HEK293 (cell line): ENCODE results near the gene ATP2A3.

Experiments used
- CTCF ChIP-seq: fragments of 450-650 bp; formaldehyde crosslinking; IDR thresholded peaks from 2 replicates; pipeline ENCODE4 v1.5.1; 2016; ENCODE audit warnings: missing biosample characterization, missing genetic modification characterization
- ELK4 ChIP-seq: IDR thresholded peaks from 2 replicates; pipeline ENCODE4 v1.6.1; 2011; ENCODE audit warnings: mild to moderate bottlenecking, low read depth, low read length, borderline replicate concordance
- KLF1 ChIP-seq: fragments of 450-650 bp; formaldehyde crosslinking; IDR thresholded peaks from 2 replicates; pipeline ENCODE4 v1.5.1; 2016; ENCODE audit warnings: missing biosample characterization, missing genetic modification characterization
- REPIN1 ChIP-seq: fragments of 450-650 bp; formaldehyde crosslinking; IDR thresholded peaks from 2 replicates; pipeline ENCODE4 v1.5.1; 2017; ENCODE audit warnings: missing biosample characterization, missing genetic modification characterization, low read depth
- ZNF121 ChIP-seq: fragments of 450-650 bp; formaldehyde crosslinking; IDR thresholded peaks from 2 replicates; pipeline ENCODE4 v1.5.1; 2016; ENCODE audit warnings: missing biosample characterization, missing genetic modification characterization
- ZNF174 ChIP-seq: fragments of 450-650 bp; formaldehyde crosslinking; IDR thresholded peaks from 2 replicates; pipeline ENCODE4 v1.5.0; 2017; ENCODE audit warnings: missing biosample characterization, mild to moderate bottlenecking, missing genetic modification characterization
- ZNF24 ChIP-seq: fragments of 450-650 bp; formaldehyde crosslinking; IDR thresholded peaks from 2 replicates; pipeline ENCODE4 v1.5.1; 2016; ENCODE audit warnings: missing biosample characterization, missing genetic modification characterization
- ZNF248 ChIP-seq: fragments of 450-650 bp; formaldehyde crosslinking; IDR thresholded peaks from 2 replicates; pipeline ENCODE4 v1.5.1; 2017; ENCODE audit warnings: missing biosample characterization, missing genetic modification characterization
- ZNF510 ChIP-seq: fragments of 450-650 bp; formaldehyde crosslinking; IDR thresholded peaks from 2 replicates; pipeline ENCODE4 v1.5.1; 2018; ENCODE audit warnings: mild to moderate bottlenecking, missing genetic modification characterization, missing biosample characterization; ENCODE audit not compliant: insufficient replicate concordance

- TF ChIP-seq ZNF510 (tag by site-specific recombination), result no peak
- TF ChIP-seq REPIN1 (tag by site-specific recombination), result no peak
- TF ChIP-seq ZNF121 (tag by site-specific recombination), result no peak
- no peak for TF ChIP-seq ELK4
- TF ChIP-seq CTCF (tag by site-specific recombination), result no peak
- no peak for TF ChIP-seq ZNF248 (tag by site-specific recombination)
- TF ChIP-seq KLF1, result no peak
- TF ChIP-seq ZNF24 (tag by site-specific recombination), result no peak
- TF ChIP-seq ZNF174 (tag by site-specific recombination), result no peak
These were observed 76.8 kb downstream of the ATP2A3 start for GRCh38 chr17:3887394-3887793.
